ENCODE measurements around the gene PHACTR2.
"Not testable (repeated sequence)": the region's sequence is repeated elsewhere in the genome, so short reads cannot be mapped to it uniquely, and the experiment has no call there.

PHACTR2 gene

GRCh38 chr6:143699430-143699825 is 21.7 kb downstream of the PHACTR2 start:
- no peak for DNase-seq

GRCh38 chr6:143700684-143701348 is 23.1 kb downstream of the PHACTR2 start:
- no peak for DNase-seq

- no peak for DNase-seq
These were observed 23.8 kb downstream of the PHACTR2 start for GRCh38 chr6:143701349-143702234.

- no peak for DNase-seq
These were observed 27.8 kb downstream of the PHACTR2 start for GRCh38 chr6:143705569-143705968.

- no peak for DNase-seq
These were observed 29.9 kb downstream of the PHACTR2 start for GRCh38 chr6:143707697-143708096.

GRCh38 chr6:143708889-143709288 is 31.1 kb downstream of the PHACTR2 start:
- no peak for DNase-seq

- DNase-seq: no peak
These were observed 33.9 kb downstream of the PHACTR2 start for GRCh38 chr6:143711714-143712113.

- DNase-seq: no peak
These were observed 40.7 kb downstream of the PHACTR2 start for GRCh38 chr6:143718472-143718871.

GRCh38 chr6:143721642-143722041 is 43.9 kb downstream of the PHACTR2 start:
- DNase-seq: no peak

- no peak for DNase-seq
These were observed 47.1 kb downstream of the PHACTR2 start for GRCh38 chr6:143724876-143725275.

GRCh38 chr6:143726015-143726647 is 48.4 kb downstream of the PHACTR2 start:
- DNase-seq: no peak

- DNase-seq: no peak
These were observed 49.3 kb downstream of the PHACTR2 start for GRCh38 chr6:143727035-143727434.

GRCh38 chr6:143731789-143732188 is 54.0 kb downstream of the PHACTR2 start:
- no peak for DNase-seq

GRCh38 chr6:143732536-143732935 is 54.8 kb downstream of the PHACTR2 start:
- no peak for DNase-seq

GRCh38 chr6:143733510-143733909 is 55.7 kb downstream of the PHACTR2 start:
- no peak for DNase-seq

- no peak for DNase-seq
These were observed 56.9 kb downstream of the PHACTR2 start for GRCh38 chr6:143734641-143735063.

GRCh38 chr6:143738072-143738690 is 60.4 kb downstream of the PHACTR2 start:
- not testable (repeated sequence) for DNase-seq

- no peak for DNase-seq
These were observed 61.6 kb downstream of the PHACTR2 start for GRCh38 chr6:143739341-143739851.

GRCh38 chr6:143740213-143740612 is 62.4 kb downstream of the PHACTR2 start:
- DNase-seq: no peak

GRCh38 chr6:143741480-143741879 is 63.7 kb downstream of the PHACTR2 start:
- DNase-seq: no peak

GRCh38 chr6:143742070-143742954 is 64.5 kb downstream of the PHACTR2 start:
- no peak for DNase-seq

GRCh38 chr6:143742955-143743255 is 65.1 kb downstream of the PHACTR2 start:
- DNase-seq: no peak

All from activated CD4-positive, CD25-positive, alpha-beta regulatory T cell (primary cell).